Peyer's patch (tissue), 4 donors: Measurements from ENCODE around the gene NKAIN2. TPM values are rescaled to one million over a fixed set of nuclear protein-coding genes. Genes with fewer than 3 reads are reported as not detected.

ENCODE experiments used
- DNase-seq, 3 donors: peaks; one replicate each; pipeline ENCODE4 v3.0.0-alpha.2; 2017 to 2019
- H3K27ac ChIP-seq, 4 donors: fragments of 200-600 bp; sonication (generic); one replicate each; pipeline ENCODE4 v1.5.1; 2016 to 2019
- H3K27me3 ChIP-seq, 2 donors: fragments of 200-600 bp; sonication (generic); one replicate each; pipeline ENCODE4 v1.5.1; 2019
- H3K36me3 ChIP-seq, 3 donors: fragments of 200-600 bp; sonication (generic); one replicate each; pipeline ENCODE4 v1.5.1; 2016 to 2019
- H3K4me1 ChIP-seq, 4 donors: fragments of 200-600 bp; sonication (generic); one replicate each; pipeline ENCODE4 v1.5.1; 2016 to 2019
- H3K4me3 ChIP-seq, 4 donors: fragments of 200-600 bp; sonication (generic); 1 replicate in 3 of 4; 2 replicates in 1 of 4; pipeline ENCODE4 v1.5.1; 2016 to 2019; ENCODE audit warnings: mild to moderate bottlenecking in 1 of 4
- H3K9me3 ChIP-seq, 4 donors: fragments of 200-600 bp; sonication (generic); one replicate each; pipeline ENCODE4 v1.5.1; 2016 to 2019; ENCODE audit warnings: mild to moderate bottlenecking in 1 of 4
- POLR2A ChIP-seq, 2 donors: fragments of 450-650 bp; IDR thresholded peaks; one replicate each; pipeline ENCODE4 v1.5.1; 2017; ENCODE audit warnings: antibody characterized with exemption in 2 of 2, mild to moderate bottlenecking in 2 of 2, moderate library complexity in 2 of 2
- total RNA-seq, 4 donors: library from RNA; depleted of rRNA; stranded (reverse); fragments of >200 nt; gene quantifications; one replicate each; pipeline ENCODE4 v1.1.0, GENCODE V29; 2016
- TF ChIP-seq, protein P1 (sequence below), 6 experiments: fragments of 450-650 bp in 4 of 6; fragments of 200-600 bp in 2 of 6; sonication (generic) in 1 of 6; IDR thresholded peaks; one replicate each; pipeline ENCODE4 v1.5.1; 2017 to 2019; ENCODE audit warnings: antibody characterized with exemption in 6 of 6, mild to moderate bottlenecking in 3 of 6, moderate library complexity in 1 of 6

The NKAIN2 gene
- total RNA-seq, 4 donors from 2014 or later: not detected

DNA sequence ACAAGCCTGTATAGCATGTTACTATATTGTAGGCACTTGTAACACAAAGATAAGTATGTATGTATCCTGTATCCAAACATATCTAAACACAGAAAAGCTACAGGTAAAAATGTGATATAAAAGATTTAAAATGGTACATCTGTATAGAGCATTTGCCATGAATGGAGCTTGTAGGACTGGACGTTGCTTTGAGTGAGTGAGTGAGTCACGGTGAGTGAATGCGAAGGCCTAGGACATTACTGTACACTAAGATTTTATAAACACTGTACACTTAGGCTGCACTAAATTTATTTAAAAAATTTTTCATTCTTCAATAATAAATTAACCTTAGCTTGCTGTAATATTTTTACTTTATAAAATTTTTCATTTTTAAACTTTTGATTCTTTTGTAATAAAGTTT, 136.9 kb downstream of the NKAIN2 start:
- Histone ChIP-seq H3K36me3 (no peaks in the 10 kb centered on the region), H3K27ac (no peak overlapping the region), H3K4me1 (no peaks in the 10 kb centered on the region), H3K9me3 (no peaks in the 10 kb centered on the region), H3K27me3 (no peaks in the 10 kb centered on the region), H3K4me3 (no peak overlapping the region)
- TF ChIP-seq, protein P1, sequence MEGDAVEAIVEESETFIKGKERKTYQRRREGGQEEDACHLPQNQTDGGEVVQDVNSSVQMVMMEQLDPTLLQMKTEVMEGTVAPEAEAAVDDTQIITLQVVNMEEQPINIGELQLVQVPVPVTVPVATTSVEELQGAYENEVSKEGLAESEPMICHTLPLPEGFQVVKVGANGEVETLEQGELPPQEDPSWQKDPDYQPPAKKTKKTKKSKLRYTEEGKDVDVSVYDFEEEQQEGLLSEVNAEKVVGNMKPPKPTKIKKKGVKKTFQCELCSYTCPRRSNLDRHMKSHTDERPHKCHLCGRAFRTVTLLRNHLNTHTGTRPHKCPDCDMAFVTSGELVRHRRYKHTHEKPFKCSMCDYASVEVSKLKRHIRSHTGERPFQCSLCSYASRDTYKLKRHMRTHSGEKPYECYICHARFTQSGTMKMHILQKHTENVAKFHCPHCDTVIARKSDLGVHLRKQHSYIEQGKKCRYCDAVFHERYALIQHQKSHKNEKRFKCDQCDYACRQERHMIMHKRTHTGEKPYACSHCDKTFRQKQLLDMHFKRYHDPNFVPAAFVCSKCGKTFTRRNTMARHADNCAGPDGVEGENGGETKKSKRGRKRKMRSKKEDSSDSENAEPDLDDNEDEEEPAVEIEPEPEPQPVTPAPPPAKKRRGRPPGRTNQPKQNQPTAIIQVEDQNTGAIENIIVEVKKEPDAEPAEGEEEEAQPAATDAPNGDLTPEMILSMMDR (IDR thresholded peaks at IDR 0.05): no peak
- no peak for TF ChIP-seq POLR2A (IDR thresholded peaks at IDR 0.05)
- no peak for DNase-seq

DNA sequence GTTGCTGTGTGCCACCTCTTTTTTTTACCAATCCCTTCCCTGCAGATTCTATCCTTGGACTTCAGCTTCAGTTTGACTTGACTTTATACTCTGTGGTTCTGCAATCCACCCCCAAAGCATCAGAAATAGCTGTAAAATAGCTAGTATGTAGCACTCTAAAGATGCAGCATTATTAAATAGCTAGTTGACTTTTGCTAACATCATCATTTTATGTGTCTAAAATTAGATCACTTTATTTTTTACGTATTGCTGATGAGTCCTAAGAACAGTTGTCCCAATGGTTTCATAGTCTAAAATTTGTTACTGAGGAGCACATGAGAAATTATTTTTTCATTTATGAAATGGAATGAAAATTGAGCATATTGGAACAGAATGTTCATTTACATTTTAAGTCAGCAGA, 138.2 kb downstream of the NKAIN2 start:
- DNase-seq: no peak
- no peaks in the 10 kb centered on the region for H3K36me3 ChIP-seq
- no peaks in the 10 kb centered on the region for H3K4me1 ChIP-seq
- no peaks in the 10 kb centered on the region for H3K27me3 ChIP-seq
- no peak overlapping the region for H3K27ac ChIP-seq
- no peaks in the 10 kb centered on the region for H3K9me3 ChIP-seq
- H3K4me3 ChIP-seq: no peak overlapping the region
- TF ChIP-seq, protein P1 (IDR thresholded peaks at IDR 0.05): no peak
- TF ChIP-seq POLR2A (IDR thresholded peaks at IDR 0.05): no peak

DNA sequence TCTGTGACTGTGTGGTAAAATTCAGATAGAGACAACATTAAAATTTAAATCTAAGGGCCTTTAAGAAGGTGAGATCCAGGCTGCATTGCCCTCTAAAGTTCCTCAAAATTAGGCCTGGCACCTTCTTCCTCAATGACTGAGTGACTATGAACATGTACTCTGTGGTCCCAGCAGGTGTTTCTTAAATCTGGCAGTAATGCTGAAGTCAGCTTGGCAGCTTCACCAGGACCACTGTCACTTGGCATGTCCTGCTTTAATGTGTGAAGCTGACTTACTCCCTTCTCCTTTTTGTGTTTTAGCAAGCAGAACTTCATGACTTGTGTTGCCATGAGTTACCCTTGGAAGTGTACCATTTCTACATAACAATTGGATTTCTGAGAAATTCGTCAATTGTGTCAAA, 141.7 kb downstream of the NKAIN2 start:
- Histone ChIP-seq H3K4me3 (no peak overlapping the region), H3K27me3 (no peaks in the 10 kb centered on the region), H3K27ac (no peak overlapping the region), H3K36me3 (no peaks in the 10 kb centered on the region), H3K9me3 (no peaks in the 10 kb centered on the region), H3K4me1 (no peaks in the 10 kb centered on the region)
- TF ChIP-seq, protein P1 (IDR thresholded peaks at IDR 0.05): no peak
- no peak for TF ChIP-seq POLR2A (IDR thresholded peaks at IDR 0.05)
- DNase-seq: no peak

DNA sequence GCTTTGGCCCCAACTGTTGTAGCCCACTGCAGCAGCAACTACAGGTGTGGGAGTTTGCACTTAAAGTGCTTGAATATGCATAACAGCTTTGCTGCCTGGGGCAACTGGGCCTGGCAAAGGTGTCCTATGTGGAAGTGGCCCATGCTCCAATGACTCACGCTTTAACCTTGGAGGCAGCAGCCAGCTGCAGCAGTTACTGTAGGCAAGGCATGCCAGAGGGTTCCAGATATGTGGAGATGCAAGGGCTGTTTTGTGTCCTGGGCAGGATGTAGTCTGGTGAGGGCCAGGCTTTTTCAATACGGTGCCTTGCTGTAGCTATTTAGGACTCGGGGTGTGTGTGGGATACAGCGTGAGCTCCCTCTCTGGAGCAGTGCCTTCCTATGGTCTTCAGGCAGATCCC, 150.3 kb downstream of the NKAIN2 start:
- H3K36me3 ChIP-seq: no peaks in the 10 kb centered on the region
- no peaks in the 10 kb centered on the region for H3K4me1 ChIP-seq
- H3K9me3 ChIP-seq: peaks cover 0 to 6% (median 0%) of the 10 kb centered on the region in 4 donors
- DNase-seq: no peak
- no peak overlapping the region for H3K27ac ChIP-seq
- no peak overlapping the region for H3K4me3 ChIP-seq
- TF ChIP-seq, protein P1 (IDR thresholded peaks at IDR 0.05): no peak
- TF ChIP-seq POLR2A (IDR thresholded peaks at IDR 0.05): no peak
- H3K27me3 ChIP-seq: no peaks in the 10 kb centered on the region

DNA sequence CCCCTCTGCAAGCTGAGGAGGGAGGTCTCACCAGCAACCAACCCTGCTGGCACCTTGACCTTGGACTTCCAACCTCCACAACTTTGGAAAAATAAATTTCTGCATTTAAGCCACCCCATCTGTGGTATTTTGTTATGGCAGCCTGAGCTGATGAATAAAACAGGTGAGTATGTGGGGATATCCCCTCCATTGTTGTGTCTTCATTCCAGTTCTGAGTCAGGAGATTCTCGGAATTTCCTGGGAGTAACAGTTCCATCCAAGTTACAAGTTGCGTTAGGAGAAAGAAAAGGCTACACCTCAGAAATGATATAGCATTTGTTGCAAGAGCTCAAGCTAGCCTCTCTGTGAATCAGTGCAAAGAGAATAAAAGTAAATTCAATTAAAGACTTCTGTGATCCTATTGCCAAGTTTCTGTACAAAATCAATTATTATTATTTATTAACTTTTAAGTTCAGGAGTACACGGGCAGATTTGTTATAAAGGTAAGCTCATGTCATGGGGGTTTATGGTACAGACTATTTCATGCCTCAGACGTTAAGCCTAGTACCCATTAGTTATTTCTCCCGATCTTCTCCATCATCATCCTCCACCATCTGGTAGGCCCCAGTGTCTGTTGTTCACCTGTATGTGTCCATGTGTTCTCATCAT, 153.0 kb downstream of the NKAIN2 start:
- DNase-seq: no peak
- no peak overlapping the region for H3K27ac ChIP-seq
- peaks cover 0 to 6% (median 0%) of the 10 kb centered on the region in 4 donors for H3K9me3 ChIP-seq
- no peaks in the 10 kb centered on the region for H3K4me1 ChIP-seq
- TF ChIP-seq, protein P1 (IDR thresholded peaks at IDR 0.05): no peak
- no peak for TF ChIP-seq POLR2A (IDR thresholded peaks at IDR 0.05)
- no peaks in the 10 kb centered on the region for H3K27me3 ChIP-seq
- no peaks in the 10 kb centered on the region for H3K36me3 ChIP-seq
- no peak overlapping the region for H3K4me3 ChIP-seq

DNA sequence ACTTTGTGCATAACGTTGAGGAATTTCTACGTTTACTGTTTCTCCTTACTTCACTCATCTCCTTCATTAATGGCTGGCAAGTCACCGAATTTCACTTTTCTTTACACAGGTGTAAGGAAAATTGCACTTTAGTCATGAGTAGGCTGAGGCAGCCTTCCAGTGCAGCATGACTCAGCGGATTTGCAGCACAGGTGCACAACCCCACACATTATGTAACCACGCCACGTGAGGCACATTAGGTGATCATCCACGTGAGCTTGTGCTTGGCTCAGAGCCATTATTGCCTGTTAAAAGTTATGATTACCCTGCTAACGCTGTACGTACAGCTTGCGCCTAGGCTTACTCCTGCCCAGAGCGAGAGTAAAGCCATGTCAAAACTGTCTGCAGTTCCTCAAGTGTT, 158.8 kb downstream of the NKAIN2 start:
- no peak for TF ChIP-seq POLR2A (IDR thresholded peaks at IDR 0.05)
- TF ChIP-seq, protein P1 (IDR thresholded peaks at IDR 0.05): no peak
- Histone ChIP-seq H3K4me1 (no peaks in the 10 kb centered on the region), H3K4me3 (no peak overlapping the region), H3K27me3 (no peaks in the 10 kb centered on the region), H3K9me3 (no peaks in the 10 kb centered on the region), H3K27ac (no peak overlapping the region), H3K36me3 (no peaks in the 10 kb centered on the region)
- peak in 1 of 3 donors; percentile 64 for DNase-seq
